ENCODE data around the gene SSBP3.

SSBP3 gene

DNA sequence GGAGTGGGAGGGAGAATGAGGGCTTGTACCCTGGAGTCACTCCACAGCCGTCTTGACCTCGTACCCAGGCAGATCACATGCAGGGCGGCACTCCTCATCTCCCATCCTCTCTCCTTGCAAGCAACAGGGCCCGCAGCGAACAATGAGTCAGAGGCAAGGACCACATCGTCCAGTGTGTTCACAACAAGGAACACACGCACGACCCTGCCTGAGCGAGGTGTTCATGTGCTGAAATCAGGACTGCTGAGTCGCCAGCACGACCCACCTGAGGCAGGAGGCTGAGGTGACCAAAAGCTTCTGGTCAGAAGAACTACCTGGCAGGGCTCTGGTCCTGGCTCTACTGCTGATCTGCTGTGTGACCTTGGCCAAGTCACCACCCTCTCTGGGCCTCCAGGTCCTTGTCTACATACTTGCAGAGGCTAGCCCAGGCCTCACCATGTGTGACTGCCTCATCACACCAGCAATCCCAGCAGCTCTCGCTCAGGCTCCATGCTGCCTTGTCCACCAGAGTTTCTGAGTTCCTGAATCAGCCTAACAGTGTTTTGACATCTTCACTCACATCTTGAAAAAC is 78.0 kb downstream of the SSBP3 start:
- no peak for DNase-seq

DNA sequence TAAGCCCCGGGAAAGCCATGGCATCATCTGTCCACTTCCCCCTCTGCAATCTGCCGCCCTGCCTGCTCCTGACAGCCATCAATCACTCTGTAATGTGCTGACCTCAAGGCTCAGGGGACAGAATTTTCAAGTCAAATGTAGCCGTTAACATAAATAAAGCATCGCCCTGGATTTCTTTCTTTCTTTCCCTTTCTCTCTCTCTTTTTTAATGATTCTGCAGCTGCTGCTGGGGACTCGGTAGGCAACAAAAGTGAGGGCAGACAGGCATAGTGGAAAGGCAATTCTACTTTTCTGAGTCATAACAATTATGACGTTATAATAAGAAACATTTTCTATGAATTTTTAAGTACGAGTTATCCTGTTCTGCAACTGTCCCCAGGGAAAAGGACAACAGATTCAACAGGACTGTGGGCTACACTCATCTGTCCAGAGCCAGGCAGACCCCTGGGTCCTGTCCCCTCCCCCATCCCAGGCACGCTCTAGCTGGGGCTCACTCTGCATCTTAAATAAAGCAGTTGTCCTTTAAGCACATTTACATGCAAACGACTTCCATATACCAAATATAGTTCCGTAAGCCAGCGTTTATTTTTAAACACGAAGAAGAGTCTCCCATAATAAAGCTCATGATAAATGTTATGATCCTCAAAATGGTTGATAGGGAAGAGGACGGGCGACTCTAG is 78.7 kb downstream of the SSBP3 start:
- DNase-seq: no peak

DNA sequence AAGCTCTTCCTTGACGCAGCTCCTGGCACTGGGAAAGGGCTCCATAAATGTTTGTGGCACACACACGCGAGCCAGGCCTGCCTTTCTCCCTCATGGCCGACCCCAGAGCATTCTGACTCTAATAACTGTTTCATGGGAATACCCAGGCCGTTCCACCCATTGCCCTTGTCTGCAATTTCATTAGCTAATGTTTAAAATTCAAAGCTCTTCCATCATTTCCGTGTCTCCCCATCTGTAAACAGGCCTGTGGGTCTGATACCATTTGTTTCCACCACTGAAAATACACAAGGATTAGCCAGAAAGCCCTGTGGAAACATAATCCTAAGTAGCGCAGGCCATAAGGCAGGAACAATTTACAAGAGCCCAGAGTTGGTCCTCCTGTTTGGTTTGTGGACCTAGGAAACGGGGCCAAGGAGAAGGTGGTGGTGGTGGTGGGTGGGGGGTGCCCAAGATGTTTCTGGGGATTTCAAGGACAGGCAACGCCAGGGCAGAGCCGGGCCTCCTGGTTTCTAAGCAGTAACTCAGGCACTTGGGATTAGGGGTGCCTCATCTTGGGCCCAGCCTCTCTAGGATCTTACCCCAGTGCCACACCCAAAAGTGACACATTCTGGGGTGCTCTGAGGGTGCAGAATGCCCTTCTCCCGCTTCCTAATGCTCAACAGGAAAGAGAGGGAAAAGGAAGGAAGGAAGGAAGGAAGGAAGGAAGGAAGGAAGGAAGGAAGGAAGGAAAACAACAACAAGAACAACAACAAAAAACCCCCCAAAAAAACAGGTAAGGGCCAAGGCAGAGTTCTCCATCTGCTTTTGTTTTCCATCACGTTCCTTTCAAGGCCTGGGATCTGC is 79.4 kb downstream of the SSBP3 start:
- no peak for DNase-seq

DNA sequence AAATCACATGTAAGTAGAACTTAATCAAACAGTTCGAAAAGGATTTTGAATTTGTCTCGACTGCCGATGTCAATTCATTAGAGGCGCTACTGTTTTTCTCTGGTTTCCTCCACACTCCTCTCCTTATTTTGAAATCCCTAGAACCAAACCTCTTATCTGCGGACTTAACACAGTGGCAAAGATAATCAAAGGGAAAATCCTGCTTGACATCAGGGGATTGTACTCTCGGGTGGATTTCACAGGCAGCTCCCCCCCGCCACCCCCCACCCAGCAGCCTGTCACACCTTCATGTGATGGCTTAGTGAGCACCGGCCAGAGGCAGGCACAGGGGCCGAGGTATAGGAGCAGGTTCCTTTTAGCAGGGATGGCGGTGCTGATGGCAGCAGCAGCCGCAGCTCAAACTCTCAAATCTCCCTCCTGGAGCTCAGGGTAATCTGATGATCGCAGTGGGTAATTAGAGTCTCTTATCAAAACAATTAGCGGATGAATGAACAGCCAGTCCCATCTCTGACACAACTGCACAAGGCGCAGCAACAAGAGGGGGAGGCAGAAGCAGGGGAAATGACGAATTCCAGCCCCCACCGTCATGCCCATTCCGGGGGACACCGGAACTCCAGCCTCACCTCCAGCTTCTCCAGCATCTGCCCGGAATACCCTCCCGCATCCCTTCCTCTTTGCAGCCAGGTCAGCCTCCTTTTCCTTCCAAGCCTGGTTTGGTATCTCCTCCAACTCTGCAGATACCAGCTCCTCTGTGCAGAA is 80.3 kb downstream of the SSBP3 start:
- no peak for DNase-seq

DNA sequence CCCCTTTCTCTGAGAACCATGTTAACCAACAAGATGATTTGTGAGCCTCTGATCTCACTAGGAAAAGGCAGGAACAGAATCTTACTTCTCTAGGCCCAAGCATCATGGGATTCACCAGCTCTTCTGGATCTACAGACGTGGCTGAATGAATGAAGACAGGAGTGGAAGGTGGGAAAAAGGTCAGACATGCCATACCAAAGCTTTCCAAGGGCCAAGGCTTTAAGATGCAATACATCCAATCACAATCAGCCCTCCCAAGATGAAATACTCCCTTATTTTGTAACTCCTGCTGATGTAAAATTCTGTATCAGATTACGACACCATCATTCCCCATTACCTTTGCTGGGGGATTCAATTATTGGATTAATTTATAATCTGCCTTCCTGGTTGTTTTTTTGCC is 80.9 kb downstream of the SSBP3 start:
- no peak for DNase-seq

DNA sequence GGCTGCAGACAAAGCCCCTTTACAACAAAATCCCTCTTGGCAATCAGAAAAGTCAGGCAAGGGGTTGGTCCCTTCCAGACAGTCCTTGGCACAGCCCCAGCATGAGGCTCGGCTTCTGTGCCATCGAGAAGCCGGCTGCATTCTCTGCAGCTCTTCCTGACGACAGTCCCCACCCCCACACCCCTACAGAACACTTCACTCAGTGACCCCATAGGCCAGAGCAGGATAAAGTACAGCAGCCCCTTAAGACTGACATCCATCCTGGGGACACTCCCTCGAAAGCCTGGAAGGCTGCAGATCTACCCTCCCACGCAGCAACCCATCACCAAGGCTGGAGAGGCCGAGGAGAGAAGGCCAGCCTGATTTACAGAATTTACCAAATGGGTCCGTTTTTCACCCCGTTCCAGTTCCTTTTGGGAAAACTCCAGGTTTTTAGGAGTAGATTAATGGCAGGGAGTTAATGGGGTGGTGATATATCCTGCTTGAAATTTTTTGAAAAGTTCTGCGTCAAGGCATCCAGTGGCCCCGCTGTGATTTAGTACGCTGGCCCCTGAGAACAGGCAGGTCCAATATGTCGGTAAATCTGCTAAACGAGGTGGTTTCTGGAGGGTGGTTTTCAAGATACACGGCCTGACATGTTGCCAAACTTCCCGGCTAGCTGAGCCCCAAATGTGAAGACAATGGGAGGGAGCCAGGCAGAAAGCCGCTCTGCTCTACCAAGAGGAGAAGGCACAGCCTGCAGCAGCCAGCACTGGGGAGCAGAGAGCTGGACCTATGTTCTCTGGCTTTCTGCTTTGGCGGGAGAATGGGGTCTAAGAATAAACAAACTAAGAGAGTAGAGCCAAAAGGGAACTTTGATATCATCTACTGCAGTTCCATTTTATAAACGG is 81.7 kb downstream of the SSBP3 start:
- no peak for DNase-seq

DNA sequence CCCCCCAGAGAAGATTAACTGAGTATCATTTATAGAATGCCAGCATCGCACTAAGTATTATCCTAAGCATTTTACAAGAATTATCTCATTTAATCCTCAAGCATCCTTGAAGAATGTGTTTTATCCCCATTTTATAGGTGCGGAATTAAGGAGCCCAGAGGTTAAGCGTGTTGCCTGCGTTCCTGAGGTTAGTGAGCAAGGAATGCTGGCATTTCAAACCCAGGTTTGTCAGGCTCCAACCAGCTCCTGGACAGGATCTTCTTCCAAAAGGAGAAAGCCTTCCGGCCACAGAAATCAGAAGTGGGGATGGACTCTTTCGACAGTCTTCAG is 82.3 kb downstream of the SSBP3 start:
- no peak for DNase-seq

DNA sequence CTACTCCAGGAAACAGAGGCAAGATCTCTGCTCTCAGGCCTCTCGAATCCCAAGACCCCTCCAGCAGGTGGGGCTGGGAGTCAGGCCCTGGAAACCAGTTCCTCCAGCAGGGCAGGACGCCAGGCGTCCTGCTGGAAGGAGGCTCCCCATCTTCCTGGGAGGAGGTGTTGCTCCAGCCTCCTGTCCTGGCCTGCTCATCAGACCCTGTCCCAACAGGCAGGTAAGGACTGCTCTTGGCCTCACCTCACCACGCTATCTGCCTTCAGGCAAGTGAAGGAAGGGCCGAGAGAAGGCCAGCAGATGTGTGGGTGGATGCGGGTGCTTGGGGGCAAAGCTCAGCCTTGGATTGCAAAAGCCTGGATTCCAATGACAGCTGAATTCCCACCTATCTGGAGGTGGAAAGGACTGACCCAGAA is 82.9 kb downstream of the SSBP3 start:
- DNase-seq: no peak

DNA sequence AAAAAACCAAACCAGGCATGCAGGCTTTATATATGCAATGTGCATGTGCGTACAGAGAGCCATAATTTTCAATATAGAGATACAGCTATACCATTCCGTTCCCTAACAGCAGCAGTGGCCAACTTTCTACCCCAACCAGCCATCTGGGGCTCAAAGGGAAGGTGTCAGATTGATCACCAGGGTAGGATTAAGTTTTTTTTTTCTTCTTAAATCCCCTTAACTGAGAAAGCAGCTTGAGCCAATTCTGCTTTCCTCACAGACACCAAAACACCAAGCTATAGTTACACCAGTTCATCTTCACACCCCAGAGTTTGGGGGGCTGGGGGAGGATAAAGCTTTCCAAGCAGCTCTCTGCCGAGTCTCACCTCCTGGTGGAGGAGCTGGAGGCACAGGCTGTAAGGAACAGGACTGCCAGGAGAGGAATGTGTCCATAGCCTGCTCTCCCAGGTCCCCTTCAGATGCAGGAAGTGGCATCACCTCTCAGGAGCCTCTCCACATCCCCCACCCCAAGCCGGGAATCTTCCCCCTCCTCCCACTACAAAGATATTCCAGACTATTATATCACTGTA is 87.9 kb downstream of the SSBP3 start:
- DNase-seq: no peak

DNA sequence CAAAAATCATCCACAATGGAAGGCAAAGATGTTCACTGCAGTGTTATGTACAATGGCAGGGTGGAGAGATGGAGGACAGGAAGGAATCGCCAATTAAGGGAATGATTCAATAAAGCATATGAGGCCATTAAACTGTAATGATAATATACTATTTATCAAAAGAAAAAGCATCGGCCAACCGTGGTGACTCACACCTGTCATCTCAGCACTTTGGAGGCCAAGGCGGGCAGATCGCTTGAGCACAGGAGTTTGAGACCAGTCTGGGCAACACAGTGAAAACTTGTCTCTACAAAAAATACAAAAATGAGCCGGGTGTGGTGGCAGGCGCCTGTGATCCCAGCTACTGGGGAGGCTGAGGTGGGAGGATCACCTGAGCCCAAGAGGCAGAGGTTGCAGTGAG is 89.1 kb downstream of the SSBP3 start:
- no peak for DNase-seq

DNA sequence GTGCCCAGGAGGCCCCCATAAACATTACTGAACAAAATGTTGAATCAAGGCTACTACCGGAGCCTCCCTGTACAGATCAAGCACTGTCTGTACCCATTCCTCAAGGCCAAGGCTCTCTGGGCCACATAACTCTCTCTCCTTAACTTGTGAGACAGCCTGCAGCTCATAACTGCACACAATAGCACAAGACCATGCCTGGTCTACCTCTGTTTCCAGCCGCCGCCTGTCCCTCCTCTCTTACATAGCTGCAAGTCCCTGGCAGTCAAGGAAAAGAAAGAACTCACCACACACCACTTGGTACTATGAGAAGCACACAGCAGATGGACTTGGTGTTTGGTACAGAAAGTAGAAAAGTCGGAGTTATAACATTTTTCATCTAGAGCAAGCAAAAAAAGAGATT is 91.1 kb downstream of the SSBP3 start:
- DNase-seq: no peak

DNA sequence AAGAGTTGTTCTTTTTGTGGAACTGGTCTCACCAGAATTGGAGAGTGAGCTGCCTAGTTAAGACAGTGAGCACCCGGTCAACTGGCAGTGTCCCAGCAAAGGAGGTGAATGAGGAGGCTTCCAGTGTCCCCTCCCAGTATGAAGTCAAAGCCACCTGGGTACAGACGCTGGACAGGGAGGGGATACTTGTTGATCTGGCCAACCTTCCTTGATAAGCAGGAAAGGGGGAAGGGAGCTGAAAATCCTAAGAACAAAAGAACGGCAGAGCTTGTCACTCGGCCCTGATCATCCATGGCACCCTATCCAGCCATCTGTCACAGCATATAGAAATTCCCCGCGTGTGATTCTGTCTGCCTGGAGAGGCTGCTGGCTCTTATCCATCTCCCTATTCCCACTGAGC is 91.5 kb downstream of the SSBP3 start:
- no peak for DNase-seq

DNA sequence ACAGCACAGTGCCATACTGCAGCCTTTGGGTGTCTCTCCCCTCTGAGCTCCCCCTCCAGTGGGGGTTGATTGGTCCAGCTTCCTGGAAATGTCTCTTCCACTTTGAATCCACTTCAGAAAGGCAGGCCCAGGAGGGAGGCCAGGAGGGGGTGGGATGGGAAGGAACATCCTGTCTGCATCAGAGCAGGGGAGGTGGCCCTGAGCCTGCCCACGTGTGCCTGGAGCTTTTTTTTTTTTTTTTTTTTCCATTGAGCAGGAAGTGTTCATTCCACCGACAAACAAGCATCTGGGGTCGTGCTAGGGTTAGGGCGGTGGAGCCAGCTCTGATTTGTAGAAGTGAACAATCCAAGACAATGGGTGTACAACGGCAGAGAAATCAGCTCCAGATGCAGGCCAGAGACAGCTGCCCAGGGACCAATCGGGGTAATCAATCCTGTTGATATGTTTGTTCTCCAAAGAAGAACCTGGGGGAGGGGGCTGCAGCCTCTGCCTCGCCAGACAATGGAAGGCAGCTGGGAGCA is 93.3 kb downstream of the SSBP3 start:
- DNase-seq: no peak

DNA sequence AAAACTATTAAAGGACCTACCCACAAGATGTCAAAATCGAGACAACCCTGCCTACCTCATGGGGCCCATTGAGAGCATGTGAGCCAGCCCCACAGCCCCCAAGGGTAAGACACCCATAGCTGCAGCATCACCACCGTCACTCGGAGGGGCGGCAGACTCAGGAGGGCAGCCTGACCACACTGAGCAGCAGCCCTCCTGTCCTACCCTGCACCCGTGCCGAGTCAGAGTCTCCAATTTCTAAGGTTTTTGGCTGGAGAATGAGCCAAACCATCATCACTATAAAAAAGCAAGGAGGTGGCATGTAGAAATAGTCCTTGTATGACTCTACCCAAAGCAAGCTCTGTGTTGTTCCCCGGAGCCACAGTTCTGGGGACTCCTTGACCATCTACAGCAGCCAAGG is 94.7 kb downstream of the SSBP3 start:
- no peak for DNase-seq

DNA sequence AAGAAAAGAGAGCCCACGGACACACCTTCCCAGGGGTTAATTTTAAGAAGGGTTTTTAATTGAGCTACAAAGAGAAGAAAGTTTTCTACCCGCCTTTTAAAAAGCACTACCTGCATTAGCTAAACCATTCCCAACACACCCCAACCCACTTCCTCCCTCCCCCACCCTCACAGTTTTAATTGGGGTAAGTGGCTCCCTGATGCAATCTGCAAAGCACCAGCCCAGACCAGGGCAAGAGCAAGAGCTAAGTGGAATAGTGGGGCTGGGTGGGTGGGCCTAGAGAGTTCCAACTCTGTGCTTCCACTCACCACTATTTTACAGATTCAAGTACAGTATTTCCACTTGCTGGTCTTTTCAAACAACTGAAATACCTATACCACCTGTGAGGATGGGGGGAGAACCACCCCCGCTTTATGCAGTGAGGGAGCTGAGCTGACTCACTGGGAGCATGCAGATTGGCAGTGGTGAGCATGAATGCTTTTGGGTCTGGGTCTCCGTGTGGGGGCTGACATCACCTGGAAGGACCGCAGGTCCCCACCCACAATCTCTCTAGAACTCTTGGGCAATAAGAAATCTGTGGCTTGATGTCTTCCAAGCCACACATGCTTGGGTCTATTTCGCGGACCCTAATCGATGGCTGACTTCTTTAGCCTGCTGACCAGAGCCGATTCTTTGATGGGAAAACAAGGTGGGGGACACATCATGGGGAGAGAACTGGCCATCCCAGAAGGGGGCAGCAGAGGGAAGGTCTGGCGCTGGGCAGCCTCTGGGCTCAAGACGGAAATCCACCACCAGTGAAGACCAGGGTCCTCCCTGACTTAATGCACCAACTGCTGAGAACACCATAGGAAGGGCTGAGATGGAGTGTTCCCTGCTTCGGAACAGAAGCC is 95.5 kb downstream of the SSBP3 start:
- DNase-seq: peak in 1 of 2 experiments; percentile 3

DNA sequence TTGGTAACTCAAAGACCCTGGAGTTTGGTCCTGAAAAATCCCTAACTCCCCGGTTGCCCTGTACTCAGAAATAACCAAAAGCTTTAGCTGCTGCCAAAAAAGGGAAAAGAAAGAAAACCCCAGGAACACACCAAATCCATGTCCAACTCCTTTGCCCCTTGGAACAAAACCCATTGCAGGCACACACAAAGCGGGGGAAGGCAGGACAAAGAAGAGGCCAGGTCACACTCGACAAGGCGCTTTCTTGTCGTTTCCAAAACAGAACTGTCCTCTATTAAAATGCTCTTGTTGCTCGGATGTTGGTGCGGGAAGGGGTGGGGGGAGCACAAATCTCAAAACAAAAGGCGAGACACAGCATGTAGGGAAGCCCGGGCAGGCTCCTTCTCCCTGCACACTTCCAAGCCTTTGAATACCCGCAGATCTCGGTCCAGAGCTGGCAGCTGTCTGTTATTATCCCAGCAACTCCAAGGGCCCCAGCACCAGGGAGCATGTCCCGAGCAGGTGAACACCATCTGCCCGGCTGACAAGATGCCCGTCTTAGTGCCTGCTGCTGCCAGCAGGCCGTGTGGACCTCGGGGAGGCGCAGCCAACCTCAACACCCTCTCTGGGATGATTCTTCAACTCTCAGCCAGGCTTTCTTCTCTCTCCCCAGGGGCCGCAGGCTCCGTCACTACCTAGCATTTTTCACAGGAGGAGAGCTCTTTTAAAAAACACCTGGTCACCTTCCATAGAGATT is 96.4 kb downstream of the SSBP3 start:
- no peak for DNase-seq

DNA sequence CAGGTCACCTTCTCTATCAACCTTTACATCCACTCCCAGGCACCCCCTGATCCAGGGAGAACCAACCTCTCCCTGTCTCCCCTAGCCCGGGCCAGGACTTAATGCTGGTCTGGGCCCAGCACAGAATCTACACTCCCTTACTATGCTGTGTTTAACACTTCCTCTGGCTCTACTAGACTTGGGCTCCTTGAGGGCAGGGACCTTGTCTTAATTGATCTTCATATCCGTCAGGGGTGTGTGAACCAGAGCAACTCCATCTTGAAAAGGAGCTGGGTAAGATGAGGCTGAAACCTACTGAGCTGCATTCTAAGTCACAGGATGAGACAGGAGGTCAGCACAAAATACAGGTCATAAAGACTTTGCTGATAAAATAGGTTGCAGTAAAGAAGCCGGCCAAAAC is 98.9 kb downstream of the SSBP3 start:
- DNase-seq: no peak

DNA sequence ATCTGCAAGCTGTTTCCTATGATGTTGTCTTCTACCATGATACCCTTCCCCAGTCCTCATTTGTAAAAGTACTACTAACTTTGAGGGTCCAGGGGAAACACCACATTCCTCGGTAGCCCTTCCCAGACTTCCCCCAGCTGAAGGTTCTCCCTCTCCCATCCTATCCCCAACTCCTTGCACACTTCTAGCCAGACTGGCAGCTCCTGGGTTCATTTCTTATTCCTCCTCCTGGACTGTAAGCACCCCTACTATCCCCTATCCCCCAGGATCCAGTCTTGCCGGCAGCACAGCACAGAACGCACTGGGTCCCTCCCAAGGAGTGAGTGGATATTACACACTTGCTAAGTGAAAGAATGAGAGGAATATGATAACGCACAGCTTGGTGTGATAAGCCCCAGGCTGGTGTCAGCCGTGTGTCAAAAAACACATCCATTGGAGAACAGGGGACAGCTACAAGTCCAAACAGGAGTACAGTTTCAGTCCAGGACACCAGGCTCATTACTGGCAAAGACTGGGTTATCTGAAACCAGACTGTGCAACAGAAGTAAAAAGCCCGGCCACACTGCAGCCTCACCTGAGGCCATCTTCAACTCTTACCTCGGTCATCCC is 100.2 kb downstream of the SSBP3 start:
- DNase-seq: no peak

DNA sequence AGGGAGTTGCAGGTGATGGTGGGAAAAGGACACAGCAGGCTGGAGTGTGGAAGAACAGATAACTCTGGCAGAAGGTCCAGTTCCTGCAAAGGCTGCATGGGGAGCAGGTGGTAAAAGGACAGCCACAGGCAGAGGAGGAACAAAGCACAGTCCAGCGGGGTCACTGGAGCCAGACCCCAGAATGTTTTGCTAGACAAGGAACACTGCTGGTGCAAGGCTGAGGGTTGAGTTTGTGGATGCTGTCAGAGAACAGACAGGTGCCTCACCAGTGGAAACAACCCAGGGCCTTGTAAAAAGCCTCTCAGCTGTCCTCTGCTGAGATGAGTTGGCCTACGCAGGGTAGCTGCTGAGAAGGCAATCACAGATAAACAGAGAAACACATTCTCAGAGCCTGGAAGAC is 101.7 kb downstream of the SSBP3 start:
- DNase-seq: no peak

All from AML-193 (cell line).